ENCODE measurements around the gene TET2.

Gene TET2

GRCh38 chr4:105236202-105236915, 89.7 kb downstream of the TET2 start:
- no peak for DNase-seq

- no peak for DNase-seq
Measured at GRCh38 chr4:105236916-105237311, 90.2 kb downstream of the TET2 start.

GRCh38 chr4:105240037-105240436, 93.4 kb downstream of the TET2 start:
- DNase-seq = no peak

GRCh38 chr4:105241451-105241850, 94.8 kb downstream of the TET2 start:
- no peak for DNase-seq

GRCh38 chr4:105243446-105243845, 96.8 kb downstream of the TET2 start:
- DNase-seq = no peak

GRCh38 chr4:105246712-105247111, 100.0 kb downstream of the TET2 start:
- DNase-seq = no peak

GRCh38 chr4:105248613-105249012, 101.9 kb downstream of the TET2 start:
- no peak for DNase-seq

- DNase-seq = no peak
Measured at GRCh38 chr4:105257817-105258495, 111.3 kb downstream of the TET2 start.

- DNase-seq = no peak
Measured at GRCh38 chr4:105265689-105266088, 119.0 kb downstream of the TET2 start.

- no peak for DNase-seq
Measured at GRCh38 chr4:105267280-105267679, 120.6 kb downstream of the TET2 start.

GRCh38 chr4:105272002-105272401, 125.3 kb downstream of the TET2 start:
- no peak for DNase-seq

GRCh38 chr4:105273230-105273629, 126.6 kb downstream of the TET2 start:
- DNase-seq = no peak

GRCh38 chr4:105274090-105274489, 127.4 kb downstream of the TET2 start:
- no peak for DNase-seq

GRCh38 chr4:105274504-105274903, 127.8 kb downstream of the TET2 start:
- DNase-seq = no peak

- no peak for DNase-seq
Measured at GRCh38 chr4:105276361-105277104, 129.9 kb downstream of the TET2 start.

- DNase-seq = no peak
Measured at GRCh38 chr4:105277702-105278101, 131.0 kb downstream of the TET2 start.

- DNase-seq = no peak
Measured at GRCh38 chr4:105279314-105279713, 132.6 kb downstream of the TET2 start.

- DNase-seq = no peak
Measured at GRCh38 chr4:105280338-105281123, 133.9 kb downstream of the TET2 start.

GRCh38 chr4:105281124-105281415, 134.4 kb downstream of the TET2 start:
- no peak for DNase-seq

GRCh38 chr4:105282489-105282888, 135.8 kb downstream of the TET2 start:
- DNase-seq = no peak

- DNase-seq = no peak
Measured at GRCh38 chr4:105283501-105283900, 136.8 kb downstream of the TET2 start.

GRCh38 chr4:105288121-105288520, 141.4 kb downstream of the TET2 start:
- DNase-seq = no peak

GRCh38 chr4:105291925-105292324, 145.2 kb downstream of the TET2 start:
- no peak for DNase-seq

All from CD4-positive, alpha-beta T cell treated with Interleukin-4 for 1 hour (primary cell).